ENCODE results near the gene CDK5RAP1.

DNA sequence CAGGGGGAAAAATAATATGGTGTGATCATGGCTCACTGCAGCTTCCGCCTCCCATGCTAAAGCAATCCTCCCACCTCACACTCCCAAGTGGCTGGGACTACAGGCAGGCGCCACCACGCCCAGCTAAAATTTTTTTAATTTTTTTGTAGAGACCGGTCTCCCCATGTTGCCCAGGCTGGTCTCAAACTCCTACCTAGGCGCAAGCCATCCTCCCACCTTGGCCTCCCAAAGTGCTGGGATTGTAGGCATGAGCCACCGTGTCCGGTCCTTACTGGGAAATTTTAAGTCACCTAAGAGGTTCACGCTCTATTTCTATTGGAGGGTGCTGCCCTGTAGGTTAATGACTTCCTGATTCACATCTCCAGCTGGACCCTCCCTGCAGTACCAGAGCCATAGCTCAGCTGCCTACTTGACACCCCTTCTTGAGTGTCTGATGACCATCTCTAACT, 626 bp upstream of the CDK5RAP1 start:
- TF ChIP-seq, protein P1, sequence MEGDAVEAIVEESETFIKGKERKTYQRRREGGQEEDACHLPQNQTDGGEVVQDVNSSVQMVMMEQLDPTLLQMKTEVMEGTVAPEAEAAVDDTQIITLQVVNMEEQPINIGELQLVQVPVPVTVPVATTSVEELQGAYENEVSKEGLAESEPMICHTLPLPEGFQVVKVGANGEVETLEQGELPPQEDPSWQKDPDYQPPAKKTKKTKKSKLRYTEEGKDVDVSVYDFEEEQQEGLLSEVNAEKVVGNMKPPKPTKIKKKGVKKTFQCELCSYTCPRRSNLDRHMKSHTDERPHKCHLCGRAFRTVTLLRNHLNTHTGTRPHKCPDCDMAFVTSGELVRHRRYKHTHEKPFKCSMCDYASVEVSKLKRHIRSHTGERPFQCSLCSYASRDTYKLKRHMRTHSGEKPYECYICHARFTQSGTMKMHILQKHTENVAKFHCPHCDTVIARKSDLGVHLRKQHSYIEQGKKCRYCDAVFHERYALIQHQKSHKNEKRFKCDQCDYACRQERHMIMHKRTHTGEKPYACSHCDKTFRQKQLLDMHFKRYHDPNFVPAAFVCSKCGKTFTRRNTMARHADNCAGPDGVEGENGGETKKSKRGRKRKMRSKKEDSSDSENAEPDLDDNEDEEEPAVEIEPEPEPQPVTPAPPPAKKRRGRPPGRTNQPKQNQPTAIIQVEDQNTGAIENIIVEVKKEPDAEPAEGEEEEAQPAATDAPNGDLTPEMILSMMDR (IDR thresholded peaks at IDR 0.05 in 8 of 11, conservative IDR thresholded peaks at IDR 0.05 in 3 of 11): no peak
- no peak for TF ChIP-seq POLR2AphosphoS5 (IDR thresholded peaks at IDR 0.05)

Data from spleen (tissue), 7 donors.